OCI-LY1 (cell line): Measurements from ENCODE around the gene ATG14.

Experiments used
- EZH2 ChIP-seq: fragments of 200-600 bp; sonication (generic), shearing (Covaris generic); IDR thresholded peaks from 2 replicates; pipeline ENCODE4 v1.8.0; 2017; ENCODE audit warnings: borderline replicate concordance, mixed run types, mild to moderate bottlenecking, antibody characterized with exemption, low read length, moderate library complexity, mixed read lengths
- TF ChIP-seq, protein P1 (sequence below): fragments of 200-600 bp; sonication (generic), shearing (Covaris generic); IDR thresholded peaks from 2 replicates; pipeline ENCODE4 v1.5.1; 2017; ENCODE audit warnings: mild to moderate bottlenecking, antibody characterized with exemption, low read length, moderate library complexity, mixed read lengths

DNA sequence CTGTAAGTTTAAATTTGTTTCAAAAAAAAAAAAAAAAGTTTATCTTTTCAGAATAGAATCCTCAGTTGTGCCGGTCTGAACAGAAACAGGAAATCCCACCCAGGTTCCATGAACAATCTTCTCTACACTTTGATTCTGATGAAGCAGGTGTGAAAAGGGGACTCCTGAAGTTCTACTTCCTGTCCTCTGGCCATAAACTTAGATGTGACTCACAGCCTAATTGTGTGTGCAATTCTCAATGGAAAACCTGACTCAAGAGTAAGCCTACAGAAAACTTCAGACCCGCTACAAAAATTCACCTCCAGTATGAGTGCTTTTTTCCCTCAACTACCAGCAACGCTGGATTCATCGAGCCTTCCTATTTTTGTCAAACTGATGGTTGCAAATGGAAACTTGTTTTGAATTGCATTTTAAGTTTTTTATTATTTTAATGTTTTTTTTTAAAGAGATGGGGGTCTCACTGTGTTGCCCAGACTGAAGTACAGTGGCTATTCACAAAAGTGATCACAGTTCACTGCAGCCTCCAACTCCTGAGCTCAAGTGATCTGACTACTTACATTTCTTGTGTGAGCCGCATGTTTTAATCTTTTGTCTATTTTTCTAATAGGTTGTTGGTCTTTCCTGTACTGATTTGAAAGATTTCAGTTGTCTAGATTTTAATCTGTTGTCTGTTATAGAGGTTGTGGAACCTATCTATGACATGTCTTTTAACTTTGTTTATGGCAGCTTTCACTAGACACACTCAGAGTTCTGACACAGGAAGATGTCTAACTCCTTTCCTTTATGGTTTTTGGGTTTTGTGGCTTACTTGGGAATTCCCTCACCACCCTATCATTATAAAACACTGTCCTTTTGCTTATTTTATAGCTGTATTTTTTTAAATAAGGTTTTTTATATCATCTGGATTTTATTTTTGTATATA is 37.6 kb downstream of the ATG14 start:
- TF ChIP-seq, protein P1, sequence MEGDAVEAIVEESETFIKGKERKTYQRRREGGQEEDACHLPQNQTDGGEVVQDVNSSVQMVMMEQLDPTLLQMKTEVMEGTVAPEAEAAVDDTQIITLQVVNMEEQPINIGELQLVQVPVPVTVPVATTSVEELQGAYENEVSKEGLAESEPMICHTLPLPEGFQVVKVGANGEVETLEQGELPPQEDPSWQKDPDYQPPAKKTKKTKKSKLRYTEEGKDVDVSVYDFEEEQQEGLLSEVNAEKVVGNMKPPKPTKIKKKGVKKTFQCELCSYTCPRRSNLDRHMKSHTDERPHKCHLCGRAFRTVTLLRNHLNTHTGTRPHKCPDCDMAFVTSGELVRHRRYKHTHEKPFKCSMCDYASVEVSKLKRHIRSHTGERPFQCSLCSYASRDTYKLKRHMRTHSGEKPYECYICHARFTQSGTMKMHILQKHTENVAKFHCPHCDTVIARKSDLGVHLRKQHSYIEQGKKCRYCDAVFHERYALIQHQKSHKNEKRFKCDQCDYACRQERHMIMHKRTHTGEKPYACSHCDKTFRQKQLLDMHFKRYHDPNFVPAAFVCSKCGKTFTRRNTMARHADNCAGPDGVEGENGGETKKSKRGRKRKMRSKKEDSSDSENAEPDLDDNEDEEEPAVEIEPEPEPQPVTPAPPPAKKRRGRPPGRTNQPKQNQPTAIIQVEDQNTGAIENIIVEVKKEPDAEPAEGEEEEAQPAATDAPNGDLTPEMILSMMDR: no peak
- no peak for TF ChIP-seq EZH2
